CD4-positive, alpha-beta T cell (primary cell): ENCODE data around the gene ACTRT2. TPM values are rescaled to one million over a fixed set of nuclear protein-coding genes. Genes with fewer than 3 reads are reported as not detected.

Experiments
- ATAC-seq: fragments of 200-7000 bp; cut with Tn5 transposase; one replicate; pipeline ENCODE4 v1.10.0; 2022; ENCODE audit warnings: mild to moderate bottlenecking; ENCODE audit not compliant: poor library complexity
- CTCF ChIA-PET: fragments of 350-600 bp; sonication (Branson Sonifier 250); formaldehyde crosslinking; loops from one replicate; lab custom pipeline; 2021; ENCODE audit warnings: antibody characterized with exemption, inconsistent platforms; lab: Charles Lee
- POLR2A ChIA-PET: fragments of 350-600 bp; sonication (Branson Sonifier 250); formaldehyde crosslinking; loops from one replicate; lab custom pipeline; 2021; ENCODE audit warnings: antibody characterized with exemption, inconsistent platforms; lab: Charles Lee
- DNase-seq, 14 experiments: peaks; one replicate each; pipeline ENCODE4 v3.0.0-alpha.2; 2013 to 2020; ENCODE audit warnings: mixed read lengths in 2 of 14
- H3K27ac ChIP-seq, 2 donors: one replicate each; pipeline versions ENCODE4 v1.5.1 to v1.7.0; 2013; ENCODE audit warnings: low read length in 2 of 2, low read depth in 1 of 2, mild to moderate bottlenecking in 1 of 2
- H3K27me3 ChIP-seq, 2 experiments: 1 replicate in 1 of 2; 2 replicates in 1 of 2; pipeline versions ENCODE4 v1.6.1 to v1.7.0; 2013; ENCODE audit warnings: low read length in 2 of 2, control low read depth in 1 of 2, mild to moderate bottlenecking in 1 of 2, moderate library complexity in 1 of 2; ENCODE audit not compliant: insufficient read depth in 2 of 2, control insufficient read depth in 1 of 2
- H3K36me3 ChIP-seq: one replicate; pipeline ENCODE4 v1.6.1; 2013; ENCODE audit warnings: low read length, control low read depth; ENCODE audit not compliant: insufficient read depth
- H3K4me1 ChIP-seq: one replicate; pipeline ENCODE4 v1.6.1; 2013; ENCODE audit warnings: low read length, control low read depth; ENCODE audit not compliant: insufficient read depth
- H3K4me3 ChIP-seq: one replicate; pipeline ENCODE4 v1.5.1; 2013; ENCODE audit warnings: mild to moderate bottlenecking, low read length, moderate library complexity
- H3K9me3 ChIP-seq, 2 experiments: 1 replicate in 1 of 2; 2 replicates in 1 of 2; pipeline versions ENCODE4 v1.6.1 to v1.7.0; 2013; ENCODE audit warnings: low read length in 2 of 2, mild to moderate bottlenecking in 2 of 2, control low read depth in 1 of 2, moderate library complexity in 1 of 2; ENCODE audit not compliant: control insufficient read depth in 1 of 2, insufficient read depth in 1 of 2
- H3K27ac Mint-ChIP-seq: one replicate; pipeline ENCODE4 v1.8.0; 2020; ENCODE audit warnings: mixed read lengths
- H3K27me3 Mint-ChIP-seq: one replicate; pipeline ENCODE4 v1.8.0; 2021; ENCODE audit warnings: mixed read lengths
- H3K36me3 Mint-ChIP-seq: one replicate; pipeline ENCODE4 v1.8.0; 2021; ENCODE audit warnings: low read depth, mixed read lengths
- H3K4me1 Mint-ChIP-seq: one replicate; pipeline ENCODE4 v1.8.0; 2021; ENCODE audit warnings: low read depth, mixed read lengths
- H3K4me3 Mint-ChIP-seq: one replicate; pipeline ENCODE4 v1.8.0; 2020; ENCODE audit warnings: mild to moderate bottlenecking, mixed read lengths
- H3K9me3 Mint-ChIP-seq: one replicate; pipeline ENCODE4 v1.8.0; 2020; ENCODE audit warnings: mixed read lengths
- CTCF ChIP-seq: fragments of 200-600 bp; IDR thresholded peaks from one replicate; pipeline ENCODE4 v1.8.0; 2022; ENCODE audit warnings: antibody characterized with exemption, mild to moderate bottlenecking
- intact Hi-C, 2 experiments: fragments of 100-400 bp; cut with DNase I in 1 of 2; cut with micrococcal nuclease in 1 of 2; formaldehyde crosslinking; loops; one replicate each; pipeline versions ENCODE4 v1.15.1 to v1.9.0; 2023 to 2025; cut with DNase I, micrococcal nuclease
- total RNA-seq, 174 experiments: library from RNA in 2 of 174; stranded (reverse) in 2 of 174; gene quantifications; one replicate each; pipeline ENCODE4 v1.2.3 and lab custom pipeline; 2021 to 2026

The ACTRT2 gene
- total RNA-seq, 2 experiments from 2014 or later, result not detected

GRCh38 chr1:3024019-3024418, 2.8 kb downstream of the ACTRT2 start:
- Mint-ChIP-seq H3K27me3 (no peaks in the 10 kb centered on the region), H3K36me3 (no peaks in the 10 kb centered on the region), H3K4me3 (no peak overlapping the region), H3K4me1 (no peaks in the 10 kb centered on the region), H3K27ac (no peak overlapping the region), H3K9me3 (no peaks in the 10 kb centered on the region)
- no peak for TF ChIP-seq CTCF
- Histone ChIP-seq H3K4me3 (no peak overlapping the region), H3K9me3 (peaks cover 0 to 17% of the 10 kb centered on the region in 2 experiments), H3K27me3 (peaks cover 0 to 4% of the 10 kb centered on the region in 2 experiments), H3K4me1 (no peaks in the 10 kb centered on the region), H3K36me3 (no peaks in the 10 kb centered on the region), H3K27ac (no peak overlapping the region)
- ChIA-PET CTCF (no interaction called here), POLR2A (no interaction called here)
- ATAC-seq, result no peak
- intact Hi-C loops, result no loop called here
- DNase-seq, result no peak

- intact Hi-C loops, result no loop called here
- Histone ChIP-seq H3K4me1 (no peaks in the 10 kb centered on the region), H3K36me3 (no peaks in the 10 kb centered on the region), H3K27me3 (peaks cover 0 to 4% of the 10 kb centered on the region in 2 experiments), H3K27ac (no peak overlapping the region), H3K9me3 (peaks cover 0 to 15% of the 10 kb centered on the region in 2 experiments), H3K4me3 (no peak overlapping the region)
- Mint-ChIP-seq H3K36me3 (no peaks in the 10 kb centered on the region), H3K9me3 (no peaks in the 10 kb centered on the region), H3K27ac (no peak overlapping the region), H3K4me3 (no peak overlapping the region), H3K4me1 (no peaks in the 10 kb centered on the region), H3K27me3 (no peaks in the 10 kb centered on the region)
- CTCF ChIA-PET, result no interaction called here
- no peak for DNase-seq
- no peak for TF ChIP-seq CTCF
- no peak for ATAC-seq
- POLR2A ChIA-PET, result no interaction called here
Observed at GRCh38 chr1:3024588-3024987, 3.3 kb downstream of the ACTRT2 start.

- Mint-ChIP-seq H3K36me3 (no peaks in the 10 kb centered on the region), H3K9me3 (no peaks in the 10 kb centered on the region), H3K27me3 (no peaks in the 10 kb centered on the region), H3K4me3 (no peak overlapping the region), H3K27ac (no peak overlapping the region), H3K4me1 (no peaks in the 10 kb centered on the region)
- Histone ChIP-seq H3K27ac (no peak overlapping the region), H3K4me1 (no peaks in the 10 kb centered on the region), H3K27me3 (peaks cover 0 to 4% of the 10 kb centered on the region in 2 experiments), H3K36me3 (no peaks in the 10 kb centered on the region), H3K9me3 (peaks cover 0 to 15% of the 10 kb centered on the region in 2 experiments), H3K4me3 (no peak overlapping the region)
- intact Hi-C loops, result no loop called here
- ChIA-PET POLR2A (no interaction called here), CTCF (no interaction called here)
- TF ChIP-seq CTCF, result no peak
- no peak for DNase-seq
- no peak for ATAC-seq
Observed at GRCh38 chr1:3026124-3026523, 4.9 kb downstream of the ACTRT2 start.
